ENCODE data around the gene CPSF6. TPM values are rescaled to one million over a fixed set of nuclear protein-coding genes. Genes with fewer than 3 reads are reported as not detected.
"Not testable (repeated sequence)": the region's sequence is repeated elsewhere in the genome, so short reads cannot be mapped to it uniquely, and the experiment has no call there.

The CPSF6 gene
- total RNA-seq (100 to 1,000 TPM in 1 of 5 donors, 10 to 100 TPM in 4; 84.3 to 111 (median 86.7) TPM), total RNA-seq (132 to 257 (median 167) reads per million in 29 experiments)
- 52.5 TPM for total RNA-seq (2013)

GRCh38 chr12:69239352-69239921, at the start of gene CPSF6:
TSS of gene CPSF6 (plus strand) at chr12:69239569. CDS start at chr12:69239647, 78 bp downstream.
- Mint-ChIP-seq H3K36me3 (no peaks in the 10 kb centered on the region), H3K27me3 (no peaks in the 10 kb centered on the region), H3K9me3 (no peaks in the 10 kb centered on the region), H3K4me3 (peak within 1 kb of the TSS; percentile 97), H3K4me1 (peaks cover 52 to 55% (median 53%) of the 10 kb centered on the region in 3 donors), H3K27ac (peak within 1 kb of the TSS; percentile 98)
- no peaks in the 10 kb centered on the region for H3K9me3 ChIP-seq
- H3K36me3 ChIP-seq (ENCODE audit: control insufficient read depth in 2 of 2, extremely low read depth in 1 of 2, insufficient read depth in 1 of 2, low read length in 1 of 2) = peaks cover 0 to 3% of the 10 kb centered on the region in 2 donors
- ChIA-PET POLR2A (no interaction called here), CTCF (no interaction called here)
- ATAC-seq (replicated peaks in 1 of 4) = peak; percentile 90 to 94 (median 92)
- DNase-seq = peak; percentile 91 to 98 (median 96)
- no peaks in the 10 kb centered on the region for H3K27me3 ChIP-seq (replicated peaks in 1 of 2; ENCODE audit: control insufficient read depth in 2 of 2, extremely low read depth in 1 of 2, insufficient read depth in 2 of 2, low read length in 1 of 2)
- peak within 1 kb of the TSS; percentile 85 for H3K27ac ChIP-seq (ENCODE audit: low read length)
- H3K4me1 ChIP-seq (ENCODE audit: control insufficient read depth in 1 of 2, extremely low read depth in 1 of 2, insufficient read depth in 2 of 2, low read length in 2 of 2) = peaks cover 23 to 24% of the 10 kb centered on the region in 2 experiments
- WGBS (ENCODE audit: insufficient coverage) = under 1% methylated on average over 74 of the region's 75 CpGs
- peak within 1 kb of the TSS; percentile 72 to 80 for H3K4me3 ChIP-seq (ENCODE audit: control insufficient read depth in 1 of 2, extremely low read depth in 1 of 2, low read length in 1 of 2)

- ATAC-seq (replicated peaks in 1 of 4) (no peak), DNase-seq (no peak)
- no CpG with 5 or more reads among the region's 4 CpGs for WGBS (ENCODE audit: insufficient coverage)
- Histone ChIP-seq H3K4me1 (ENCODE audit: control insufficient read depth in 1 of 2, extremely low read depth in 1 of 2, insufficient read depth in 2 of 2, low read length in 2 of 2) (no peaks in the 10 kb centered on the region), H3K4me3 (ENCODE audit: control insufficient read depth in 1 of 2, extremely low read depth in 1 of 2, low read length in 1 of 2) (no peak overlapping the region), H3K27me3 (replicated peaks in 1 of 2; ENCODE audit: control insufficient read depth in 2 of 2, extremely low read depth in 1 of 2, insufficient read depth in 2 of 2, low read length in 1 of 2) (no peaks in the 10 kb centered on the region), H3K36me3 (ENCODE audit: control insufficient read depth in 2 of 2, extremely low read depth in 1 of 2, insufficient read depth in 1 of 2, low read length in 1 of 2) (no peaks in the 10 kb centered on the region), H3K9me3 (peaks cover 4% of the 10 kb centered on the region), H3K27ac (ENCODE audit: low read length) (no peak overlapping the region)
- Mint-ChIP-seq H3K4me3 (no peak overlapping the region), H3K4me1 (no peaks in the 10 kb centered on the region), H3K27me3 (no peaks in the 10 kb centered on the region), H3K27ac (no peak overlapping the region), H3K9me3 (peaks cover 30 to 49% (median 33%) of the 10 kb centered on the region in 3 donors), H3K36me3 (peaks cover 24% of the 10 kb centered on the region)
- ChIA-PET CTCF (no interaction called here), POLR2A (no interaction called here)
These were observed 42.8 kb upstream of the CPSF6 start for GRCh38 chr12:69196302-69197288.

GRCh38 chr12:69199976-69200375, 39.4 kb upstream of the CPSF6 start:
- H3K27me3 ChIP-seq (replicated peaks in 1 of 2; ENCODE audit: control insufficient read depth in 2 of 2, extremely low read depth in 1 of 2, insufficient read depth in 2 of 2, low read length in 1 of 2); DNase-seq; H3K27ac ChIP-seq (ENCODE audit: low read length); H3K4me1 Mint-ChIP-seq; POLR2A ChIA-PET; ATAC-seq (replicated peaks in 1 of 4); H3K9me3 ChIP-seq; H3K4me3 Mint-ChIP-seq; H3K36me3 ChIP-seq (ENCODE audit: control insufficient read depth in 2 of 2, extremely low read depth in 1 of 2, insufficient read depth in 1 of 2, low read length in 1 of 2); H3K27ac Mint-ChIP-seq; CTCF ChIA-PET; H3K4me1 ChIP-seq (ENCODE audit: control insufficient read depth in 1 of 2, extremely low read depth in 1 of 2, insufficient read depth in 2 of 2, low read length in 2 of 2): not testable (repeated sequence)
- peaks cover 29 to 51% (median 40%) of the 10 kb centered on the region in 3 donors for H3K9me3 Mint-ChIP-seq
- H3K36me3 Mint-ChIP-seq = peaks cover 24% of the 10 kb centered on the region
- H3K4me3 ChIP-seq (ENCODE audit: control insufficient read depth in 1 of 2, extremely low read depth in 1 of 2, low read length in 1 of 2) = peak overlapping the region in 1 of 2 donors; percentile 15
- WGBS (ENCODE audit: insufficient coverage) = 100% methylated on average over 1 of the region's 1 CpG
- peaks cover 0 to 12% of the 10 kb centered on the region in 2 donors for H3K27me3 Mint-ChIP-seq

- Histone ChIP-seq H3K9me3 (peaks cover 5% of the 10 kb centered on the region), H3K4me3 (ENCODE audit: control insufficient read depth in 1 of 2, extremely low read depth in 1 of 2, low read length in 1 of 2) (no peak overlapping the region), H3K4me1 (ENCODE audit: control insufficient read depth in 1 of 2, extremely low read depth in 1 of 2, insufficient read depth in 2 of 2, low read length in 2 of 2) (no peaks in the 10 kb centered on the region), H3K27ac (ENCODE audit: low read length) (no peak overlapping the region), H3K27me3 (replicated peaks in 1 of 2; ENCODE audit: control insufficient read depth in 2 of 2, extremely low read depth in 1 of 2, insufficient read depth in 2 of 2, low read length in 1 of 2) (no peaks in the 10 kb centered on the region), H3K36me3 (ENCODE audit: control insufficient read depth in 2 of 2, extremely low read depth in 1 of 2, insufficient read depth in 1 of 2, low read length in 1 of 2) (no peaks in the 10 kb centered on the region)
- Mint-ChIP-seq H3K9me3 (peaks cover 23 to 50% (median 35%) of the 10 kb centered on the region in 3 donors), H3K27ac (no peak overlapping the region), H3K4me3 (no peak overlapping the region), H3K36me3 (peaks cover 5% of the 10 kb centered on the region), H3K27me3 (peaks cover 0 to 12% of the 10 kb centered on the region in 2 donors), H3K4me1 (no peaks in the 10 kb centered on the region)
- POLR2A ChIA-PET = no interaction called here
- ATAC-seq (replicated peaks in 1 of 4) (no peak), DNase-seq (no peak)
- no CpG with 5 or more reads among the region's 4 CpGs for WGBS (ENCODE audit: insufficient coverage)
- CTCF ChIA-PET = no interaction called here
These were observed 35.2 kb upstream of the CPSF6 start for GRCh38 chr12:69204191-69204590.

- no peak for DNase-seq
These were observed 28.7 kb upstream of the CPSF6 start for GRCh38 chr12:69210661-69211060.

GRCh38 chr12:69211160-69211559, 28.2 kb upstream of the CPSF6 start:
- WGBS (ENCODE audit: insufficient coverage) = 86% methylated on average over 1 of the region's 3 CpGs
- Mint-ChIP-seq H3K27me3 (no peaks in the 10 kb centered on the region), H3K9me3 (peaks cover 4 to 18% (median 6%) of the 10 kb centered on the region in 3 donors), H3K4me3 (no peak overlapping the region), H3K4me1 (no peaks in the 10 kb centered on the region), H3K36me3 (no peaks in the 10 kb centered on the region), H3K27ac (no peak overlapping the region)
- Histone ChIP-seq H3K27me3 (replicated peaks in 1 of 2; ENCODE audit: control insufficient read depth in 2 of 2, extremely low read depth in 1 of 2, insufficient read depth in 2 of 2, low read length in 1 of 2) (no peaks in the 10 kb centered on the region), H3K9me3 (no peaks in the 10 kb centered on the region), H3K4me1 (ENCODE audit: control insufficient read depth in 1 of 2, extremely low read depth in 1 of 2, insufficient read depth in 2 of 2, low read length in 2 of 2) (no peaks in the 10 kb centered on the region), H3K36me3 (ENCODE audit: control insufficient read depth in 2 of 2, extremely low read depth in 1 of 2, insufficient read depth in 1 of 2, low read length in 1 of 2) (no peaks in the 10 kb centered on the region), H3K27ac (ENCODE audit: low read length) (no peak overlapping the region), H3K4me3 (ENCODE audit: control insufficient read depth in 1 of 2, extremely low read depth in 1 of 2, low read length in 1 of 2) (no peak overlapping the region)
- ChIA-PET CTCF (no interaction called here), POLR2A (no interaction called here)
- ATAC-seq (replicated peaks in 1 of 4) = no peak
- no peak for DNase-seq

More at GRCh38 chr12:69210661-69211060, 28.7 kb upstream of the CPSF6 start:
- H3K27me3 Mint-ChIP-seq = no peaks in the 10 kb centered on the region
- H3K4me1 Mint-ChIP-seq = no peaks in the 10 kb centered on the region
- no peak overlapping the region for H3K4me3 Mint-ChIP-seq
- Histone ChIP-seq H3K27ac (ENCODE audit: low read length) (no peak overlapping the region), H3K36me3 (ENCODE audit: control insufficient read depth in 2 of 2, extremely low read depth in 1 of 2, insufficient read depth in 1 of 2, low read length in 1 of 2) (no peaks in the 10 kb centered on the region), H3K4me1 (ENCODE audit: control insufficient read depth in 1 of 2, extremely low read depth in 1 of 2, insufficient read depth in 2 of 2, low read length in 2 of 2) (no peaks in the 10 kb centered on the region), H3K4me3 (ENCODE audit: control insufficient read depth in 1 of 2, extremely low read depth in 1 of 2, low read length in 1 of 2) (no peak overlapping the region), H3K27me3 (replicated peaks in 1 of 2; ENCODE audit: control insufficient read depth in 2 of 2, extremely low read depth in 1 of 2, insufficient read depth in 2 of 2, low read length in 1 of 2) (no peaks in the 10 kb centered on the region), H3K9me3 (no peaks in the 10 kb centered on the region)
- H3K9me3 Mint-ChIP-seq = peaks cover 4 to 18% (median 6%) of the 10 kb centered on the region in 3 donors
- H3K36me3 Mint-ChIP-seq = no peaks in the 10 kb centered on the region
- CTCF ChIA-PET = no interaction called here
- WGBS (ENCODE audit: insufficient coverage) = 17% methylated on average over 1 of the region's 3 CpGs
- no peak overlapping the region for H3K27ac Mint-ChIP-seq
- POLR2A ChIA-PET = no interaction called here
- no peak for ATAC-seq (replicated peaks in 1 of 4)

Measured in T-cell (primary cell).